T follicular helper cell (primary cell): ENCODE results near the gene SHC2.
"Not testable (repeated sequence)": the region's sequence is repeated elsewhere in the genome, so short reads cannot be mapped to it uniquely, and the experiment has no call there.

Source experiments
- DNase-seq: peaks from one replicate; pipeline ENCODE4 v3.0.0-alpha.2; 2020; ENCODE audit warnings: low read depth

Gene SHC2

DNA sequence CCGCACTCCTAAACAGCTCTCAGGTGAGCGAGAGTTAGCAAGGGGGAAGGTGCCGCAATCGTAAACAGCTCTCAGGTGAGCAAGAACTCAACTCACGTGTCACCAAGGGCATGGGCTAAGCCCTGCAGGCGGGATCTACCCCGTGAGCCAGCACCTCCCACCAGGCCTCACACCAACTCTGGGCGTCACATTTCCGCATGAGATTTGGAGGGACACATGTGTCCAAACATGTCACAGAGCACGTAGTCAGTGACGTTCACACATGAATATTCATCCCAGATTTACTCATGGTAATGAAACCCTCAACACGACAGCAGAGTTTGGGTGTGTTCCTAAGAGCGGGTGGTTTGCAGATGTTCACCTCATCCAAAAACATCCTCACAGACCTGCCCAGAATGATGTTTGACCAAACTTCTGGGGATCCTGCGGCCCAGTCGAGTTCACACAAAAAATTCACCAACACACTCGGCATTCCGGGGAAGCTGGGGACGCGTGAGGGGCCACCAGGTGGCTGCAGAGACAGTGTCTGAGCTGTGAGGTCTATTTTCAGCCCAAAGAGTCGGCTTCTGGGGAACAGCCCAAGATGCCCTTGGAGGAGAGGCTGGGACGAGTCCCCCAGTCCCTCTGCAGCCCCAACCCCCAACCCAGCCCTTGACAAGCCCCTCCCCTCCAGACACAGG is 71.4 kb downstream of the SHC2 start:
- no peak for DNase-seq

DNA sequence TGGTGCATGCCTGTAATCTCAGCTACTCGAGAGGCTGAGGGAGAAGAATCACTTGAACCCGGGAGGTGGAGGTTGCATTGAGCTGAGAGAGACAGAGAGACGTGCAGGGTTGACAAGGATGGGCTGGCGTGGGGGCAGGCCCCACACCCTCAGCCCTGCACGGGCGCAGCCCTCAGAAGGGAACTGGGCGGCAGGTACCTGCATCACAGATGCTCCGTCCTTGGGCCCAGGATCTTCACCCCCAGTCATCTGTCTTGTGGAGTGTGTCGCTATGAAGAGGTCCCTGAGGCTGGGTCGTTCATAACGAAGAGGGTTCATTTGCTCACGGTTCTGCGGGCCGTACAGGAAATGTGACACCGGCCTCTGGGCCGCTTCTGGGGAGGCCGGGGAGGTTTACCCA is 72.1 kb downstream of the SHC2 start:
- no peak for DNase-seq

DNA sequence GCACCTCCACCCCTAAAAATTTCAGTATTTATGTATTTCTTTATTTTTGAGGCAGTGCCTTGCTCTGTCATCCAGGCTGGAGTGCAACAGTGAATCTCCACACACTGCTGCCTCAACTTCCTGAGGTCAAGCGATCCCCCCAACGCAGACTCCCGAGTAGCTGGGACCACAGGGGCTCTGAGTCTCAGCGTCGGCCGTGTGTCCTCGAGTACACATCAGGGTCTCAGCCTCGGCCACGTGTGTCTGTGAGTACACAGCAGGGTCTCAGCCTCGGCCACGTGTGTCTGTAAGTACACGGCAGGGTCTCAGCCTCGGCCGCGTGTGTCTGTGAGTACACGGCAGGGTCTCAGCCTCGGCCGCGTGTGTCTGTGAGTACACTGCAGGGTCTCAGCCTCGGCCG is 73.1 kb downstream of the SHC2 start:
- no peak for DNase-seq

DNA sequence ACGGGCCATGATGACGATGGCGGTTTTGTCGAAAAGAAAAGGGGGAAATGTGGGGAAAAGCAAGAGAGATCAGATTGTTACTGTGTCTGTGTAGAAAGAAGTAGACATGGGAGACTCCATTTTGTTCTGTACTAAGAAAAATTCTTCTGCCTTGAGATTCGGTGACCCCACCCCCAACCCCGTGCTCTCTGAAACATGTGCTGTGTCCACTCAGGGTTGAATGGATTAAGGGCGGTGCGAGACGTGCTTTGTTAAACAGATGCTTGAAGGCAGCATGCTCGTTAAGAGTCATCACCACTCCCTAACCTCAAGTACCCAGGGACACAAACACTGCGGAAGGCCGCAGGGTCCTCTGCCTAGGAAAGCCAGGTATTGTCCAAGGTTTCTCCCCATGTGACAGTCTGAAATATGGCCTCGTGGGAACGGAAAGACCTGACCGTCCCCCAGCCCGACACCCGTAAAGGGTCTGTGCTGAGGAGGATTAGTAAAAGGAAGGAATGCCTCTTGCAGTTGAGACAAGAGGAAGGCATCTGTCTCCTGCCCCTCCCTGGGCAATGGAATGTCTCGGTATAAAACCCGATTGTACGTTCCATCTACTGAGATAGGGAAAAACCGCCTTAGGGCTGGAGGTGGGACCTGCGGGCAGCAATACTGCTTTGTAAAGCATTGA is 74.1 kb downstream of the SHC2 start:
- not testable (repeated sequence) for DNase-seq

DNA sequence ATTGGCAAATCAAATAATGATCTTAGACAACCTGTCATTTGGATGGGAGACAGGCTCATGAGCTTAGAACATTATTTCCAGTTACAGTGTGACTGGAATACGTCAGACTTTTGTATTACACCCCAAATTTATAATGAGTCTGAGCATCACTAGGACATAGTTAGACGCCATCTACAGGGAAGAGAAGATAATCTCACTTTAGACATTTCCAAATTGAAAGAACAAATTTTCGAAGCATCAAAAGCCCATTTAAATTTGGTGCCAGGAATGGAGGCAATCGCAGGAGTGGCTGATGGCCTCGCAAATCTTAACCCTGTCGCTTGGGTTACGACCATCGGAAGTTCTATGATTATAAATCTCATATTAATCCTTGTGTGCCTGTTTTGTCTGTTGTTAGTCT is 74.6 kb downstream of the SHC2 start:
- DNase-seq, result not testable (repeated sequence)

DNA sequence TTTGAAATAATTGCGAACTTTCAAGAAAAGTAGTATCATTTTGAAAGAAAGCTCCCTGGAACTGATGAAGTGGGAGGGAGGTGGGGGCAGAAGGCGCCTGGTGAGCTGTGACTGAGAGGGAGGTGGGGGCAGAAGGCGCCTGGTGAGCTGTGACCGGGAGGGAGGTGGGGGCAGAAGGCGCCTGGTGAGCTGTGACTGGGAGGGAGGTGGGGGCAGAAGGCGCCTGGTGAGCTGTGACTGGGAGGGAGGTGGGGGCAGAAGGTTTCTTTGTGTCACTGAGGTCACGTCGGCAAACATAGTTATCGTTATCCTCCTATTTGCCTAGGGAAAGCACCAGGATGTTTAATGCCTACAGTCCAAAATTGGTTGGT is 76.0 kb downstream of the SHC2 start:
- DNase-seq, result no peak

DNA sequence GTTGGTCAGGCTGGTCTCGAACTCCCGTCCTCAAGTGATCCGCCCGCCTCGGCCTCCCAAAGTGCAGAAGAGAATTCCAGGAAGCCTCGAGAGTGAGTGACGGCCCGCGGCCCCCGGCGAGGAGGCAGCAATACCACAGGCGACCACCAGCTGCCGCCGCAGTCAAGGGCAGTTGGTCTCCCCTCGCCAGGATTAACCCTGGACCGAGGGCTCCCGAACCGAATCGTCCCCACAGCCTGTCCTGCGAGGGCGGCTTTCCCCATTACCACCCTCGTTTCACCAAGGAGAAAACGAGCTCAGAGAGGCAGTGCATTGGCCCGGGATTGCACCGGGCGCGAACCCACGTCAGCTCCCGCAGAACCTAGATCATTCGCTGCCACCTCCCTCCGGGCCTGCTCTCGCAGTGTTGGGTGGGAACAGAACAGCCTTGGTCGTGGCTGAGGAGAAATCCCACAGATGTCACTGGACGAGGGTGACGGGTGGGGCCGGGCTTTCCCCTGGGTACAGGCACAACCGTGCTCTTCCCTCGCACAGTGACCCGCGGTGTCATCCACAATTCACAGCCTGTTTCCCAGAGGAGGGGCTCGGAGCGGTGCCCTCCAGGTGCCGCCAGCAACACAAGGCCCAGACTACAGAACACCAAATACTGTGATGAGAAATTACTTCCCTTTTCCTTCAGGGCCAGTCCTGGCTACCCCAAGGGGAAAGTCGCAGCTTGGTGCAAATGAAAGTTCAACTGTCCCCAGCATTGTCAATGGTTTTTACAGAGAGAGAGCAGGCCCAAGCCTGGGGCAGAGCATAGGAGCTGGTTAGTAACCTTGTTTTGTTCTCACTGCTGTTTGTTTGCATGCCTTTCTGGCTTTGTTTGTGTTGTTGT is 76.7 kb downstream of the SHC2 start:
- no peak for DNase-seq

DNA sequence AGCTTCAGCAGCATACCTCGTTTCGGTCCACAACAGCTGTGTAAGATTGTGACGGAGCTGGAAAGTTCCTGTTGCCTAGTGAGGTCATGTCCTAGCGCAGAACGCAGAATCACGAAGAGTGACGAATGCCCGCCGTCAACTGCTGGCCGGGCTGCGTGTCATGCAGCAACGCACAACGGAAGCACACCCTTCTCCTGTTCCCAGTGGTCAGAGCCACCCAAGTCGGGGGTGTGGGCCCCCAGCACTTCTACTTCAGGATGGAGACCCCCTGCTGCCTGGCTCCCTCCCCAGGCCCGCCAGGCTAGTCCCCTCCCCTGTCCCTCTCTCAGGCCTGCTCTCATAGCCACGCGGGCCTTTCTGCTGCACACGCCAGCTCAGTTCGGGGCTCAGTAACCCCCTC is 77.8 kb downstream of the SHC2 start:
- no peak for DNase-seq

DNA sequence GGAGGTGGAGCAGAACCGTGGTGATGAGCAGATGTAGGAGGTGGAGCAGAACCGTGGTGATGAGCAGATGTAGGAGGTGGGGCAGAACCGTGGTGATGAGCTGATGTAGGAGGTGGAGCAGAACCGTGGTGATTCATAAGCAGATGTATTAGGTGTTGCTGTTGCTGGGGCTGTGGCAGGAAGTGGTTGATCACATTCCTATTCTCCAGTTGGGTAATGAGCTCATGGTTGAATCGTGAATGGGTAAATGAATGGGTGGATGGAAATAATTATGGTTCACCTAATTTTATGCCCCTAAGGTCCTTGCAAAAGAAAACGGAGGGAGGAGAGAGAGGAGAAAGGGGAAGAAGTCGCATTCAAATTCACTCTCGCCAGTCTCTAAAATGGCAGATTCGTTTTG is 78.3 kb downstream of the SHC2 start:
- DNase-seq, result peak; percentile 18

DNA sequence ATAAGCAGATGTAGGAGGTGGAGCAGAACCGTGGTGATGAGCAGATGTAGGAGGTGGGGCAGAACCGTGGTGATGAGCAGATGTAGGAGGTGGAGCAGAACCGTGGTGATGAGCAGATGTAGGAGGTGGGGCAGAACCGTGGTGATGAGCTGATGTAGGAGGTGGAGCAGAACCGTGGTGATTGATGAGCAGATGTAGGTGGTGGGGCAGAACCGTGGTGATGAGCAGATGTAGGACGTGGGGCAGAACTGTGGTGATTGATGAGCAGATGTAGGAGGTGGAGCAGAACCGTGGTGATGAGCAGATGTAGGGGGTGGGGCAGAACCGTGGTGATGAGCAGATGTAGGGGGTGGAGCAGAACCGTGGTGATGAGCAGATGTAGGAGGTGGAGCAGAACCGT is 78.9 kb downstream of the SHC2 start:
- not testable (repeated sequence) for DNase-seq

DNA sequence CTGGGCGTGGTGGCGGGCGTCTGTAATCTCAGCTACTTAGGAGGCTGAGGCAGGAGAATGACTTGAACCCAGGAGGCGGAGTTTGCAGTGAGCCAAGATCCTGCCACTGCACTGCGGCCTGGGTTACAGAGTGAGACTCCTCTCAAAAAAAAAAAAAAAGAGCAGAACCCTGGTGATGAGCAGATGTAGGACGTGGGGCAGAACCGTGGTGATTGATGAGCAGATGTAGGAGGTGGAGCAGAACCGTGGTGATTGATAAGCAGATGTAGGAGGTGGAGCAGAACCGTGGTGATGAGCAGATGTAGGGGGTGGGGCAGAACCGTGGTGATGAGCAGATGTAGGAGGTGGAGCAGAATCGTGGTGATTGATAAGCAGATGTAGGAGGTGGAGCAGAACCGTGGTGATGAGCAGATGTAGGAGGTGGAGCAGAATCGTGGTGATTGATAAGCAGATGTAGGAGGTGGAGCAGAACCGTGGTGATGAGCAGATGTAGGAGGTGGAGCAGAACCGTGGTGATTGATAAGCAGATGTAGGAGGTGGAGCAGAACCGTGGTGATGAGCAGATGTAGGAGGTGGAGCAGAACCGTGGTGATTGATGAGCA is 80.1 kb downstream of the SHC2 start:
- not testable (repeated sequence) for DNase-seq

DNA sequence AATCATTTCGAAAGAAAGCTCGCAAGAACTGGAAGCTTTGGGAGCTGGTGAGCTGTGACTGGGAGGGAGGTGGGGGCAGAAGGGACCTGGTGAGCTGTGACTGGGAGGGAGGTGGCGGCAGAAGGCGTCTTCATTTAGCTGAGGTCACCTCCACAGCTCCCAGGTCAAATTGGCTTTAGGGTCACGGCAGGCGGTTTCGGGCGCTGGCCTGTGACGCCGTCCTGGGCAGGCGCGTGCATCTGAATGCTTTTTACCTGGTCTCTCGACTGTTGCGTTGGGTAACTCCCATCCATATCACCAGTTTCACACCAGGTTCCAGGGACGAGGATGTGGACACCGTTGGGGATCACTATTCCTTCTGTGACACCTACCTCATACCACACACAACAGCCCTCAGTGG is 81.0 kb downstream of the SHC2 start:
- no peak for DNase-seq

DNA sequence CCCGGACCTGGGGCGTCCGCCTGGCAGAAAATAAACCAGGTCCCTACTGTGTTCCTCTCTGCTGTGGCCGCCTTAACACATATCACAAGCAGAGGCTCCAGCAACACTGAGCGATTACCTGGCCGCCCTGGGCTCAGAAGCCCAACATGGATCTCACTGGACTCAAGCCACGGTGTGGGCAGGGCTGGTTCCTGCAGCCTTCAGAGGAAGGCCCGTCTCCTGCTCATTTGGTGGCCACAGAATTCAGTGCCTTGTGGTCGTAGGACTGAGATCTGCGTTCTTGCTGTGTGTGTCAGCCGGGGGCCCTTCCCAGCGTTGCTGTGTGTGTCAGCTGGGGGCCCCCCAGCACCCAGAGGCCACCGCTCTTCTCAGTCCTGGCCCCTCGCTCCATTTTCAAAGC is 82.1 kb downstream of the SHC2 start:
- no peak for DNase-seq

DNA sequence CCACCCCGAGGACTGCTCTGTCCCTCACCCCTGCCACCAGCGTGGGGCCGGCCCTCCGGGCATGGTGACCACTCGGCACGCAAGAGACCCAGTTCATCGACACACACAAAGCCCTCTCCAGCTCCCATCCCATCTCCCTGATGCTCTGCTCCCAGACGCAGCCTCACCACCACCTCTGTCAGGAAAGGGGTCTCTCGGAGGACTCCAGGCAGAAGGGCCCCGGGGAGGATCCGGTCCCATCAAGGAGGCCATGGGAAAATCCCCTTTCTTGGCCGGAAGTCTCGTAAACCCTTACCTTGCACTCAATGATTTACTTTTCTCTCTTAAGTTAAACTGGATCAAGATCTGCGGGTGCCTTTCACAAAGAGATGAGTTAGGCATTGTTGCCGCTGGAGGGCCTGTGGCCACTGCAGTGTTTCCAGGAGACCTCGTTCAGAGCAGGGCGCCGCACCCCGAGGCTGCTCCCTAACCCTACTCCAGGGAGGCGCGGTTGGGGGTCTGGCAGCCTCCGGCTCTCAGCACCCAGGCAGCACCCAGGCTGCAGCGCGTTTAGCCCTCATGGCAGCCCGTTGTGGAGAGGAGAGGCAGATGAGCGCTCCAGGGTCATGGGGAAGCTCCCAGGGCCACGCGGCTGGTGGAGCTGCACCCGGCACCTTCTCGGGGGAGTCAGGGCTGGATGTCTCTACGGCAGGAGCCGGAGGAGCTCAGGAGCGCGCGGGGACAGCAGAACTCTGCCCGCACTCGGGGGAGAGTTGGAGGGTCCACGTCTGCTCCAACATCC is 82.8 kb downstream of the SHC2 start:
- DNase-seq, result no peak

DNA sequence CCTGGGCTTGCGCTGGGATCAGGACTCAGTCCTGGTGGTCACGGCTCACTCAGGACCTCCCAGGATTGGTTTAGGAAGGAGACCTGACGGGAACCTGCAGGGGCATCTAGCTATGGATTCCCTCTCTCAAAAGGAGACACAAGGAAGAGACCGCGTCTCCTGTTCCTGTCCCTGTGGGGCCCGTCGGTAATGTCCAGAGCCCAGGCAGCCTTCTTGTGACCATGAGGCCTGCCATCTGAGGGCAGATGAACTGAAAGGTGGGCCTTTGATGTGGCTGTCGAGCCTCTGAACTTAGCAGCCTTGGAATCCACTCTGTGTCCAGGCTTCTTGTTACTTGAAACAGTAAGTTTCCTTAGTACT is 84.7 kb downstream of the SHC2 start:
- DNase-seq, result no peak

DNA sequence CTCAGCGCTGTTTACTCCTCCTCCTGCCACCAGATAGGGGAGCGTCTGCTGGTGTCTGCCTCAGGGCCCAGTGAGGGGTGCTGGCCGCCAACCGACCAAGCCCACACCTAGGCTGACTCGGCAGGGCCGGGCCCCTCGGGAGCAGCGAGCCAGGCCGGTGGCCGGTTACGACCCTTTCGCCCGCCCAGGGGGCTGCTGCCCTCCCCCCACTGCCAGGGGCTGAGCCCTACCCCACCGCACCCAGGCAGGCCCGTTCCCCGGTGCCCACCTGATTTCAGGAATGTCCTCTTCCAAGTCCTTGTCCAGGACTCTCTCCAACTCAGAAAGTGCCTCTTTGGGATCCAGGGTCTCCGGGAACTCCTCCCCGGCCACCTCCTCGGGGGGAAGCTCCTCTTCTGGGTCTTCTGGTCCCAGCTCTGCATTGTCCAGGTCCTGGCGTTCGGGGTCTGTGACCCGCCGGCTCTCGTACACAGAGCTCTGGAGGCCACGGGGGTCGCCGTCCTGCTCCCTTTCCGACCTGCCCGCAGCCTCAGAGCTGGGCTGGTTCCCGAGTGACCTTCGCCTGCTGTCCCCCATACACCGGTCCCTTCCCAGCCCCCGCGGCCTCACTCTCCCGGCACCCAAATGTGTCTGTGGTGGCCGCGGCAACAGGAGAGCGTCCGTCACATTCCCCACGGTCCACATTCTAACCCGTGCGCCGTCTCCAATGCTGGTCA is 85.3 kb downstream of the SHC2 start:
- no peak for DNase-seq

DNA sequence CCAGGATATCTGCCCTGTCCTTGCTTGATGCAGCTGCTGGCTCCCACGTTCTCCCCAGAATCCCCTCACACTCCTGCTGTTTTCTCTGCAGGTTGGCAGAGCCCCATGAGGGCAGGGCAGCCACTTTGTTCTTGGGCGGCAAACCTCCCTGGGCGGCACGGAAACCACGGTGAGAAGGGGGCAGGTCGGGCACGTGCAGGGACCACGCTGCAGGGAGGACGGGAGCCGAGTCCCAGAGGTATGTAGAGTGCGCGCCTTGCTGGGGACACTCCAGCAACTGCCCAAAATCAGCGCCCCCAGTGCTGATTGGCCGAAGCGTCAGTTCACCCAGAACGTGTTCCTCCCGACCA is 86.0 kb downstream of the SHC2 start:
- no peak for DNase-seq

DNA sequence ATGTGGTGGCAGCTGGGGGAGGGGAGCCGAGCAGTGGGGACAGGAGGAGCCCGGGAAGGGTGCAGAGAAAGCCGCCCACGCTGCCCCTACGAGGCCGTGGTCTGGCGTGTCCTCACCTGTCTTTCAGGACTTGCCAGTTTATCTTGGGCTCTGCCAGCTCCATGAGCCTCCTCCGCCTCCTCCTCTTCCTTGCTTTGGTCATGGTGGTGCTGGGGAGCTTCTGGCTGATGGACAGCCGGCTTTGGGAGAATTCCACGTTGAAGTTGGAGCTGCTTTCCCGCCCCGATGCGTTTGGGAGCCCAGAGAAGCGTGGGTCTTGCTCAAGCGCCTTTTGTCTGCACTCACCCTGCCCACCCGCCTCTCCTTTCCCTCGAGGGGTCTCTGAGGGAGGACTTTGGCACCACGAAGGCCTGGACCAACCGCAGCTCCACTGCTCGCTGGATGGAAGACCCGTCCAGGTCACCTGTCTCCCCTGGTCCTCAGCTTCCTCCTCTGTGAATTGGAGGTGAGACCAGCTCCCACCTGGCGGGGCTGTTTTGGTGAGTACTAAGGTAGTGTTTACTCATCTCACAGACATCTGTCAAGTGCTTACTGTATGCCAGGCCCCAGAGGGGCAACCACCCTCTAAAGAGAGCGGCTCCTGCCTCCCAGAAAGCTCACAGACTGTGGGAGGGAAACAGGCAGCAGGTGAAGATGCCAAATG is 86.5 kb downstream of the SHC2 start:
- no peak for DNase-seq

DNA sequence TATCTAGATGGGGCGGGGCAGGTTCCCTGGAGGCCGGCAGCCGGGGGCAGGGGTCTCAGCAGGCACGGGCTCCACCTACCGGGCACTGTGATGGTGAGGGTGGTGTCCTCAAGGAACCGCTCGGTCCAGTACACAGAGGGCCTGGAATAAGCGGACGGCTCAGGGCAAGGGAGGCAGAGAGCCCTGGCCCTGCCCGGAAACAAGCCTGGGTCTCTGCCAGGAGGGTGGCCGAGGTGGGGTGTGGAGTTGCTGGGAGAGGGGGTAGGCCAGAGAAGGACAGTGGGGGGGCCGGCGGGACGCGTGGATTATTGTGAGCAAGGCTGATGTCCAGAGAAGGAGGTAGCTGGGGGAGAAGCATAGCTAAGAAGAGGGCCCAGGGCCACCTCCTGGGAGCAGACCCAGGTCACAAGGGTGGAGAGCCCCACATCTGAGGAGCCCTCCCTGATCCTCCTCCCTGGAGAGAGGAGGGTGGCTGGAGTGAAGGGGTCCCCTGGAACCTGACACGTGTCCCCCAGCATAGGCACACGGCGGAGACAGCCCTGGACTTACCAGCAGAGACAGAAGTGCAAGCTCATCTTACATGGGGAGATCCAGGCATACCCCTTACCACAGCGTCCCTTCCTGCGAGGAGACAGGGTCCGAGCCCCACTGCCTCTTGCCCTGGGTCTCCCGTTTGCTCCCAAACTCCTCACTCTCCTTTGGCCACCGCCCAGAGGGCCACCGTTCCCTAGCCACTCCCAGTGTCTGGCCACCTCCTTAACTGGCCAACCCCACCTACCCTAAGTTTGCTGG is 87.2 kb downstream of the SHC2 start:
- no peak for DNase-seq
